Activated CD4-positive, alpha-beta T cell treated with anti-CD3 and anti-CD28 coated beads, Interleukin-2, amount 50 U/mL, for 24 hours (primary cell): Measurements from ENCODE around the gene HNRNPH3.
"Not testable (repeated sequence)": the region's sequence is repeated elsewhere in the genome, so short reads cannot be mapped to it uniquely, and the experiment has no call there.

Experiments
- DNase-seq, 2 donors: peaks; one replicate each; pipeline ENCODE4 v3.0.0-alpha.2; 2020; ENCODE audit warnings: low read depth in 1 of 2, low spot score in 1 of 2

HNRNPH3 gene, protein sequence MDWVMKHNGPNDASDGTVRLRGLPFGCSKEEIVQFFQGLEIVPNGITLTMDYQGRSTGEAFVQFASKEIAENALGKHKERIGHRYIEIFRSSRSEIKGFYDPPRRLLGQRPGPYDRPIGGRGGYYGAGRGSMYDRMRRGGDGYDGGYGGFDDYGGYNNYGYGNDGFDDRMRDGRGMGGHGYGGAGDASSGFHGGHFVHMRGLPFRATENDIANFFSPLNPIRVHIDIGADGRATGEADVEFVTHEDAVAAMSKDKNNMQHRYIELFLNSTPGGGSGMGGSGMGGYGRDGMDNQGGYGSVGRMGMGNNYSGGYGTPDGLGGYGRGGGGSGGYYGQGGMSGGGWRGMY

DNA sequence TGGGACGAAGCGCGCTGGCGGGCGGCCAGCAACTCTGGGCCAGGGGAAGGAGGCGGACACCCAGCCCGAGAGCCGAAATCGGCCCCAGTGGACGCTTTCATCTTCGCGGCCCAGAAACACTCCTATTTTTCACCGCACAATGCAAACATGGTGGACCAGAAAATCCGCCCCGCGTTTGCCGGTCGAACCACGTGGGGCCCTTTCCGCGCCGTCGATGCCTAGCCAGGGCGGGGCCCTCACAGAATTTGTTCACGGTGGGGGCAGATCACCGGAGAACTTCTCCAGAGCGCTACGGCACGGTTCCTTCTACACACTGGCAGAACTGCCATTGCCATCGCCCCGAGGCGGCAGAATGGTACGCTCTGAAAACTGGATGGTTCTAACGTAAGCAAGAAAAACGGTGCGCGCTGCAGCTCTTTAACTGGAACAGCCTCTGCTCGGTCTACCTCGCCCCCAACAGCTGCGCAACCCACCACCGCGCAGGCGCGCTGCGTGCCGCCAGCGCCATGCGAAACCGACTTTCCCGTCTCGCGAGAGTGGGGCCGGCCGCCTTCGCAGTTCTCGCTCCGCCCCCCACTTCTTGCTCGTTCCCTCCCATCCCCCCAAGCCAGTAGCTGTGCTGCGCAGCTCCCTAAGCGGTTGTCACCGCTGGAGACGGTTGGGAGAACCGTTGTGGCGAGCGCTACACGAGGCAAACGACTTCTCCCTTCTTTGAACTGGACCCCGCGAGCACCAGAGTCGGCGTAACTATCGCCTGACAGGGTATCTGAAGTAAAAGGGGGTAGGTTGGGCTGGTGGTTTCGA lies at the start of gene HNRNPH3:
TSS of gene HNRNPH3 (plus strand) at position 610 of the 804 bp plus-strand sequence. CDS start 5,158 bp downstream, outside the sequence.
- DNase-seq = peak; percentile 96 to 97

DNA sequence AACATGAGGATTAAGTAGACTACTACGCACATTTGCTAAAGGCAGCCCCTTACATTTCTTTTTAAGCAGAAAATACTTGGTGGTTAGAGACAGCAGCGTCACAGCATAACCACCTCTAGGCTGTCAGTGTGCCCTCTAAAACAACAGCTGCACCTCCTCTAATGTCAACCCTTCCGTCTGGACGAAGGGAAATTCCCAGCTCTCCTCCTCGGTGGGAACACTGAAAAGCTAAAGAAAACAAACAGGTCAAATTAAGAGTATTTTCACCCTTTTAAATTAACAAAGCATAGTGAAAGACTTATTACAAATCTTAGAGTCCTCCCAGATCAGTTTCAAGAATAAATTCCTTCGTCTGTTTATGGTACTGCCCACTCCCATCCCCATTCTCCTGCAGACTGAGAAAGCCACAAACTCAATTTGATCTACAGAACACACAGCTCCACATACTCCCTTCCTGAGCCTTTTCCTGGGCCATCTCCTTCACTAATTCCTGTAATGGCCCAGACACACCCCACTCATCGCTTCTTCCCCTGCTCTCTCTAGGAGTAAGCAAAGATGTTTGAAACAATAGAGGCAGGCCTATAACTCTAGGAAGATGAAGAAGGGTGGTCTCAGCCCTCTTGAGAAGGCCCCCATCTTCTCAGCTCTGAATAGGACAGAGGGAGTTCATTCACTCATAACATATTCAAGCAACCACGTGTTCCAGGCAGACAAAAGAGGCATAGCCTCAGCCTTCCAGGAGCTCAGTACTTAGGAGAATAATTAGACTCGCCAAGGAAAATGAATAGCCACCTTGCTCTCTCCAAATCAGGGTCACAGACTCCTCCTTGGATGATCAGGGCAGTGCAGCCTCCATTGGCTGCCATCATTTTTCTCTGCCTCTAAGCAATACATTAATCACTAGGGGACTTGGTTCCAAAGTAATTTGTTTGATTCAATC lies 47.5 kb upstream of the HNRNPH3 start:
- DNase-seq = no peak

DNA sequence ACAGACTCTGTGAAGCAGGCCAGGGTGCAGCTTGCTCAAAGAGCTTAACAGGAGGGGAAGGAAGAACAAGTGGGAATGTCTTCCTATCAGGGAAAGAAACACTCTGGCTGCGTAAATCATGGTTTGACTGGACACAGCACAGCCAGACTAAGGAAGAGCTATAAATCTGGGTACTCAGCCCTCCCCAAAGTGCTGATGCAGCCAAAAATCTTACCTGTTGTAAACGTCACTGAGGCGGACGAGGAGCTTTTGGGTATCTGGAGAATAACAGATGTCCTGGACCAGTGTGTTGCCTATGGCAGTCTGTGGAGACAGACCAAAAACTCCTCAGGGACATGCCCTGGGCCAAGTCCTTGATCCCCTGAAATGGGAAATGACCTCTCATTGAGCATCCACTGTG lies 43.1 kb upstream of the HNRNPH3 start:
- no peak for DNase-seq

DNA sequence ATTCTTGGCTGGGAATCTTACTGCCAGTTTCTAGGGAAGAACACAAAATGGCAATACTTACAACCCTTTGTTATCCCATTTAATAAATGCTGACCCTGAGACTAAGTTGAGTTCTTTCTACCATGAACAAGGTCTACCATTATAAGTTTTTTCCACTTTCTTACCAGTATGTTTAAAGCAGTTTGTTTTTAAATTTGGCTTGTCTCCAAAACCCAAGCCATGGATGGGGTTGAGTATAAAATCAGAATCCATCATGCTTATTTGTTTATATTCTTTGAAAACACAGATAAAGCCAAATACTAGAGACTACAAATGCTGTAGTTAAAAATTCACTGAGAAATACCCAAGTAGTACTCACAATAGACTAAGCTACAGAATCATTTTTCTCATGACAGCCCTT lies 41.1 kb upstream of the HNRNPH3 start:
- DNase-seq = no peak

DNA sequence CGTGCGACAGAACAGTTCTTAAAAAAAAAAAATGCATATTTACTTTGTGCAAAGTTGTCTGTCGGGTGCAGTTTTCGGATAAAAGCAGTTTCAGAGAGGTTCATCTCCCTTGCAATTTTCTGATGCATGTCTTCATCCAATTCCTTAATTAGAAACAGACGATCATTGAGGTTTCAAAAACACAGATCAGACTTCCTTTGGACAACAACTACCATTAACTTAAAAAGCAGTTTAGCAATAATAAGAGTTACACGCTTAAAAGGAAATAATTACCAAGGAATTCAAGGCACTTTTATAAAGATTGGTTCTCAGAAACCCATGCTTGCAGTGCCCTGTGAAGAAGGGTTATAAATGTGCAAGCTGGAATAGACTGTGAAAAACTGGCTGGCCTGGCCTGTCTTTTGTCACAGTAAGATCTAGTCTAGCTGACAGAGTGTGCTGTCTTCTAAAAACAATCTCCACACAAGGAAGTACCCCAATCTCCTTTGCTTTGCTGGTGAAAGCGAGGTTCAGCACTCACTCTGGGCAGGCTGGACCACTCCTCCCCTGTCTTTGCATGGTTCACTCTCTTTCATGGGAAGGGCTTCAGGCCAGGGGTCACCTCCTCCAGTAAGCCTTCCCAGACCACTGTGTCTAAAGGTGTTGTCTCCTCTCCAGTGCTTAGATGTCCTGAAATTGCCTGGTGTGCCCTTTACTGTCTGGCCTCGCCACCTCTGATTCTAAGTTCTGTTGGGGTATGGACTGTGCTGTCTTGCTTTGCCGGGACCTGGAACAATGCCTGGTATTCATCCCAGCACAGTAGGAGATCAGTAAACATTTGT lies 34.8 kb upstream of the HNRNPH3 start:
- no peak for DNase-seq

DNA sequence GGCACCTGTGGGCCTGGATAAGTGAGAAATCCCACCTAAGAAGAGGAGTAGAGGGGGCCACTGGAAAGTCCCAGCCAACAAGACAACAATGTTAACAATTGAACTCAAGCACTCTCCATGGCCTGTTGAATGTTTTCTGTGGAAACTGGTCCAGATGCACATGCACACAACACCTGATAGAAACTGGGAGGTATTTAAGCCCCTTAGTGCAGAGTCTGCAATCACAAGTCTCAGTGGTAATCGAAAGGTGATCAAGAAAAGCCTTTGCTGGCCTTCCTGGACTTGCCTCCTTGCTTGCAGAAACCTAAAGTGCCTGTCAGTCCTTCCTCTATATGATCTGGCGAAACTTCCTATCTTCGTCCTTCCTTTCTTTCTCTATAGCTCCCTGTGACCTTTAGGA lies 30.6 kb upstream of the HNRNPH3 start:
- DNase-seq = no peak

DNA sequence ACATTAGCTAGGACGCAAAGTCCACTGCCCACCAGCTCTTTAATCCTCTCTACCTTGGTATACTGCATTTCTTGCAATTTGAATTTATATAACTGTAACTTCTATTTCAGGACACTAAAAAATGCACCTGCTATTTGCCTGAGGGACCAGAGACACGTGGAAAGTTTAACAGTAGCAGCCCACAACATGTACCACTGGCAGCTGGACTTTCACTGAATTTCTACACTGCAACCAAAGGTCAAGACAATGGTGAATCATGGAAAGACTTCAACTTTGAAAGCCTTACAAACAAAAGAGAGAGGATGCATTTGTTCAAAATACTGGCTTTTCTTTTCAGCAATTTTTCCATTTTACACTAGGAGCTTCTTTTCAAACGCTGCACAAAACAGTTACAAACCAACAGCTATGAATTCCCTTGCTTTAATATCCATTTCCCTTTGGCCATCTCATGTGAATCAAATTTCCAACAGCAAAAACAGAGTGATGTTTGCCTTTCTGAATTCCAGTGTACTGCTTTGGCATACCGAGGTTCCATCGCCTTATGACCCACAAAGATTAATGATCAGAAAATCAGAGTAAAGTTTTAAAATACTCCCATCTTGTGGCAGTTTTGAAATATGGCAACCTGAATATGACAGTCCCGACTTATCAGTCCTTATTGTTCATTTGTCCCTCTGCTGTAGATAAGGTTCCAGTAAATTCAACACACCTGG lies 29.9 kb upstream of the HNRNPH3 start:
- no peak for DNase-seq

DNA sequence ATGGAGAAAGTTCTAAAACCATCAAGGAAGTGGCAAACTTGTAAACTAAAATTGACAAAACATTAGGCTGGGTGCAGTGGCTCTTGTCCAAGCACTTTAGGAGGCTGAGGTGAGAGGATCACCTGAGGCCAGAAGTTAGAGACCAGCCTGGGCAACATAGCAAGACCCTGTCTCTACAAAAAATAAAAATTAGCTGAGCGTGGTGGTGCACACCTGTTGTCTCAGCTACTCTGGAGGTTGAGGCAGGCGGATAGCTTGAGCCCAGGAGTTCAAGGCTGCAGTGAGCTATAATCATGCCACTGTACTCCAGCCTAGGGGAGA lies 29.4 kb upstream of the HNRNPH3 start:
- DNase-seq = no peak

DNA sequence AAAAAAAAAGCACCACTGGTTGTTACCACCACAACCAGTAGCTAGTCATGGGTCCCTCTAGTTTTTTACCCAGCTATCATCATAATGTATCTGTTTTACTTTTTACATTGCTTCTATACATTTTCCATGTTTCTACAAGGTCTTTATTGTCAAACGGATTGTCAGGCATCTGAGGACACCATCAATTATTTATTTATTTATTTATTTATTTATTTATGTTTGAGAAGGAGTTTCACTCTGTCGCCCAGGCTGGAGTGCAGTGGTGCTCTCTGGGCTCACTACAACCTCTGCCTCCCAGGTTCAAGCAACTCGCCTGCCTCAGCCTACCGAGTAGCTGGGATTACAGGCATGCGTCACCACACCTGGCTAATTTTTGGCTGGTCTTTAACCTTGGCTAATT lies 29.0 kb upstream of the HNRNPH3 start:
- no peak for DNase-seq

DNA sequence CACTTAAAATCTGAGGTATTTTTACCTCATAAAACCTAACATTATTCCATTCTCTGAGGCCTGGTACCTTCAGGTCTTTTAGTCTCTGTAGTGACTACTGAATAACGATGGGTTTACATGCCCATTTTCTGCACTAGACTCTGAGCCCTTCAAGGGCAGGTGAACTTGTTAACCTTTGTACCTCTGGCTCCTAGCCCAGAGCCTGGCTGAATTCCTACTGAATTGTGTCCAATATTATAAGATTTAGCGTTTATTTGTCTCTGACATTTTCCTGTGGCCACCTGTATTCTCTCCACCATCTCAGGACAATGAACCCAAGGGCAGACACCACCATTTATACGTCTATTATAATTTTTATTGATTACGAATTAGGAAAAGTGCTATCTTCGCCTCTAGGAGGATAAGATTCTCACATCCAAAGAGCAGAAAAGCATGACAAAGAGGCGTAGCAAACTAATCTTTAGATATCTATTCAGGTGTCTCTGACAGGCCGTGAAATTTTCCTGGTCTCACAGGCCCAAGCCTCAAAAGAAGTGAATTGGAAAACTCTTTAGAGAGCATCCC lies 27.9 kb upstream of the HNRNPH3 start:
- no peak for DNase-seq

DNA sequence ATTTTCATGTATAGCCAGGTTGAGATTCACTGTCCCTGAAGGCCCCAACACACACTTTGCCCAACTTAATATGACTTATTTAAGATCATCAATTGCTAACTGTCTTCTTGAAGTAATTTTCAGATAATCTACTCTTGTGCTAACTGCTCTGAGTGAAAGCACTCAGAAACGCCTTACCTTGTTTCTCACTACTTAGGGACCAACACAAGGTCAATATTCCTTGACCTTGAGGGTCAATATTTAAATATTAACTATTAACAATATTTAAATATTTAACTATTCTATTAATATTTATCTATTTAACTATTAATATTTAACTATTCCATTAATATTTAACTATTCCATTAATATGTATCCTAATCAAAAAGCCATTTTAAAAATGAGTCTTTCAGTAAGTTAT lies 26.0 kb upstream of the HNRNPH3 start:
- DNase-seq = no peak

DNA sequence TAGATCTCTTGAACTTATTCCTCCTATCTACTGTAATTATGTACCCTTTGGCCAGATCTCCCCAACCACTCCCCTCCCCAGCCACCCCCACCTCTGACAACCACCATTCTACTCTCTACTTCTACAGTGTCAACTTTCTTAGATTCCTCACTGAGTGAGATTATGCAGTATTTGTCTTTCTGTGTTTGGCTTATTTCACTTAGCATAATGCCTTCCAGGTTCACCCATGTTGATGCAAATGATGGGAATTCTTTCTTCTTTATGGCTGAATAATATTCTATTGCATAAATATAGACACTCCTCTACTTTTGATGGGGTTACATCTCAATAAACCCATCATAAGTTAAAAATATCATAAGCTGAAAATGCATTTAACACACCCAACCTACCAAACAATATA lies 21.3 kb upstream of the HNRNPH3 start:
- DNase-seq = no peak

DNA sequence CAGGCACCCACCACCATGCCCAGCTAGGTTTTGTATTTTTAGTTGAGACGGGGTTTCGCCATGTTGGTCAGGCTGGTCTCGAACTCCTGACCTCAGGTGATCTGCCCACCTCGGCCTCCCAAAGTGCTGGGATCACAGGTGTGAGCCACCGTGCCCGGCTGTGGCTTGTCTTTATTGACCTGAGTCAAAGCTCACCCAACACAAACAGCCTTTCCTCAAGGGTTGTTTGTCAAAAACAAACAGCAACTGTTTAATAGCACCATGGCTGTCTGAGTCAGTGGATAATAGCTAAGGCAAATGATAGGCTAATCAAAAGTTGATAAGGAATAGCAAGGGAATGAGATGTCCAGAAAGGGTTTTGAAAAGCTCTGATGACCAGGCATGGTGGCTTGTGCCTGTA lies 16.9 kb upstream of the HNRNPH3 start:
- DNase-seq = not testable (repeated sequence)

DNA sequence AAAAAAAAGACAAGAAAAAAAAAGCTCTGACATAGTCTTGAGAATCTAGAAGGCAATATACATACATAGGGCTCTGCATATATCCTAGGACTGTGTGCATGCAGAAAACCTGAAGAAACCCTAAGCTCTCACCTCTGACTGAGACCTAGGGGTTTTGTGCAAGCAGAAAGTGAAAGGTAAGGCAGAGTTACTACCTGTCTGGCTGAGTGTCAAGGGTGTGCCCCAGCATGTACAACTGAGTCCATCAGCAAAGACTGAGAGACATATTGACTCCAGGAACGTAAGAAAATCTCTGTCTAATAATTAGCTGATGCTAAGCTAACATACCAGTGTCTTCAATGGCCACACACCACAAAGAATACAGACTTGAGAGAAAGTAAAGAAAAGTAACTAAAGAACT lies 16.3 kb upstream of the HNRNPH3 start:
- no peak for DNase-seq

DNA sequence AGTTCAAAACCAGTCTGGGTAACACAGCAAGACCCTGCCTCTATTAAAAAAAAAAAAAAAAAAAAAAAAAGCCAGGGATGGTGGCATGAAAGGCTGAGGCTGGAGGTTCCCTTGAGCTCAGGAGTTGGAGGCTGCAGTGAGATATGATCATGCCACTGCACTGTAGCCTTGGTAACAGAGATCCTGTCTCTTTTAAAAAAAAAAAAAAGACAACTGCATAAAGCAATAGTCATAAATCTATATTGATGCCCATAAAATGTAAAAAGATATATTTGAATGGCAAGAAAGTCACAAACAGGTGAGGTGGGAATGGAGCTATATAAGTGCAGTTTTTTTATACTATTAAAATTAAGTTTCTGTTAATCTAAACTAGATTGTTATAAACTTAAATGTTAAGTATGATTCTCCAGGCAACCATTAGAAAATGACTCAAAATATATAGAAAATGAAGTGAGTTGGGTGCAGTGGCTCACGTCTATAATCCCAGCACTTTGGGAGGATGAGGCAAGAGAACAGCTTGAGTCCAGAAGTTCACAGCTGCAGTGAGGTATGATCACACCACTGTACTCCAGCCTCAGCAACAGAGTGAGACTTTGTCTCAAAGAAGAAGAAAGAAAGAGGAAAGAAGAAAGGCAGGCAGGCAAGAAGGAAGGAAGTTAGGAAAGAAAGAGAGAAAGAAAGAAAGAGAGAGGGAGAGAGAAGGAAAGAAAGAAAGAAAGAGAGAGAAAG lies 13.4 kb upstream of the HNRNPH3 start:
- no peak for DNase-seq

DNA sequence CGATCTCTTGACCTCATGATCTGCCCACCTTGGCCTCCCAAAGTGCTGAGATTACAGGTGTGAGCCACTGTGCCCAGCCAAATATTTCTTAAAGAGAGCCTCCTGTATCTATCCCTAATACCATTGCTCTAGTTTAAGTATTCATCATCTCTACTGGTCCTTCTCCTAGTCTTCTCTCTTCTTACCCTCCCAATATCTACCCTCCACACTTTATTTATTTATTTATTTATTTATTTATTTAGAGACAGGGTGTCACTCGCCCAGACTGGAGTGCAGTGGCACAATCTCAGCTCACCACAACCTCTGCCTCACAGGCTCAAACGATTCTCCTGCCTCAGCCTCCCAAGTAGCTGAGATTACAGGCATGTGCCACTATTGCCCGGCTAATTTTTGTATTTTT lies 7.5 kb upstream of the HNRNPH3 start:
- DNase-seq = not testable (repeated sequence)

DNA sequence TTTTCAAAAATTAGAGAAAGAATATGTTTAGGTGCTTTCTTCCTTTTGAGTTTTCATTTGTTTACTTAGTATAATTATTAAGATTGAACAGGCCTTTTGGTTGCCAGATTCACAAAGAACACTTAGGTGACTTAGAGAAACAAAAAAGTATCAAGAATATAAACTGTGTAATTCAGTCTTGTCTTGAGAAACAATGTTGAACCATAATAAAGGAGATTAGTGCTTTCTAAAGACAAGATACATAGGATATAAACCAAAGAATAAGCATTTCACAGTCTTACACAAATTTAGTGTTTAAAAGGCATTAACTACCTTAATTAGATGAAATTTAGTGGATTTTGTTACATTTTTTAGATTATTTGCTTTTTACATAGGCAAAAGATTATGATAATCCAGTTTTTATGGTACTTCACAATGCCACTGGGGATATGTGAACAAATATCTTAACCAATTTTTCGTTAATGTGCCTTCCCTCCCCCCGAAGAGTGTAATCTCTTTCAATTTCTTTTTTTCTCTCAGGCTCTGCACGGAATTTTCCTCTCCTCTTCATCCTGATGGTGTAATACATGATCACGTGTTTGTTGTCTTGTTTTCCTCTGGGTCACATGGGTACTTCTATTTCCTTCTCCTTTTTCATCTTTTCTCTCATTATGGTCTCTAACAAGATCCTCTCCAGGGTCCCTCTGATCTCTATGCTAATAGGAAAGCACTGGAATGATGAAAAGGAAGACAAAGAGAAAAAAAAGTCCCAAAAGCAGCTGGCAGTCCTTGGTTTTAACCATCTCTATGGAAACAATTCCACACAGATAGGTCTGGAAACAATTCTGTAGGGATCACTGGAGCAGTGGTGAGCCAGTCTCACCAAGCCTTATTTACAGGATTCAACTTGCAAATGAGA lies 3.7 kb upstream of the HNRNPH3 start:
- DNase-seq = no peak

DNA sequence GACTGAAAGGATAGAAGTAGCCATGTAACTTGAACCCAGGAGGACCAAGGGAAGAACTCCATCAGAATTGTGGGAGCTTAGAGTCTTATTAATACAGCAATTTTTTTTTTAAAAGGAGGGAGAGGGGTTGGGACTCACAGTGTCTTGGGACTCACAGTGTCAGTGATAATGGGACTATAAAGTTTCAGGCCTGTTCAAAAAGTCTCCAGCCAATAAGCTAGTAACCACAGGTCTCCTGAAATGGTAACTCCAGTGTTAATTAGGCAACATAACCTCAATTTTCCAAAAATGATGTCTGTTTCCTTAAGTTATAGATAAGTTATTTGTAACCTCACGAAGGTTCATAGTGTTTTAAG lies 2.4 kb upstream of the HNRNPH3 start:
- DNase-seq = no peak
